HG02840 (cell line): ENCODE results near the gene MED29.

Experiments used
- ATAC-seq: cut with Tn5 transposase; IDR thresholded peaks from one replicate; pipeline ENCODE4 v1.9.1; 2021; ENCODE audit warnings: mild to moderate bottlenecking, moderate library complexity, moderate number of reproducible peaks; ENCODE audit not compliant: unreplicated experiment, low FRiP score

The MED29 gene

DNA sequence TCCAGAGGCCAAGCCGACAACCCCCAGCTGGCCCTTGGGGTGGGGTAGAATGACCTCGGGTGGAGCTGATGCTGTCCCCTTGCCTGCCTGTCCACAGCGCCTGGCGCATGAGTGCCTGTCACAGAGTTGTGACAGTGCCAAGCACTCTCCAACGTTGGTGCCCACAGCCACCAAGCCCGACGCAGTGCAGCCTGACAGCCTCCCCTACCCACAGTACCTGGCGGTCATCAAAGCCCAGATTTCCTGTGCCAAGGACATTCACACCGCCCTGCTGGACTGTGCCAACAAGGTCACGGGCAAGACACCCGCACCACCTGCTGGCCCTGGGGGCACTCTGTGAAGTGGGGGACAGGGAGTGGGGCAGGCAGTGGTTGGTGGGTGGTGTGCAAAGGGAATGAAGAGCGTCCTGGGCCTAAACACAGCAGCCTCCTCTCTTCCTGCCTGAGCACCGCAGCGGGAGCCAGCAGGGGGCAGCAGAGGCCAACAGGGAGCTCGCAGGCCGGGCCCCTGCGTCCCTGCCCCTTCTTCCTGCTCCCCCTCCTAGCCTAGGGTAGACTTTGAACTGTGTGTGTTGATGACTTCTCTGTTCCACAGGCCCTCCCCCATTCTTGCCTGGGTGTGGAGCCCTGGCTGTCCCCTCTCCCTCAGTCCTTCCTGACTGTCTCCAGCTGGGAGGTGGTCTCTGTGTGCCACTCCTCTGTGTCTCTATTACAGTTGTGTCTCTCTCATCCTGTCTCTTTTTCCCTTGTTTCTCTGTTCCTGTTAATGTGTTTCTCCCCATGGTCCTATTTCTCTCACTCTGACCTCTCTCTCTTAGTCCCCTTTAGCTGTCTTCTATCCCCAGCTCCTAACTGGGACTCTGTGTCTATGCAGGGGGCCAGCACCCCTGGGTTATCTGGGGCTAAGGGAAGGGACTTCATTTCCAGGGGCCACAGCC is 6.5 kb downstream of the MED29 start:
- no peak for ATAC-seq

DNA sequence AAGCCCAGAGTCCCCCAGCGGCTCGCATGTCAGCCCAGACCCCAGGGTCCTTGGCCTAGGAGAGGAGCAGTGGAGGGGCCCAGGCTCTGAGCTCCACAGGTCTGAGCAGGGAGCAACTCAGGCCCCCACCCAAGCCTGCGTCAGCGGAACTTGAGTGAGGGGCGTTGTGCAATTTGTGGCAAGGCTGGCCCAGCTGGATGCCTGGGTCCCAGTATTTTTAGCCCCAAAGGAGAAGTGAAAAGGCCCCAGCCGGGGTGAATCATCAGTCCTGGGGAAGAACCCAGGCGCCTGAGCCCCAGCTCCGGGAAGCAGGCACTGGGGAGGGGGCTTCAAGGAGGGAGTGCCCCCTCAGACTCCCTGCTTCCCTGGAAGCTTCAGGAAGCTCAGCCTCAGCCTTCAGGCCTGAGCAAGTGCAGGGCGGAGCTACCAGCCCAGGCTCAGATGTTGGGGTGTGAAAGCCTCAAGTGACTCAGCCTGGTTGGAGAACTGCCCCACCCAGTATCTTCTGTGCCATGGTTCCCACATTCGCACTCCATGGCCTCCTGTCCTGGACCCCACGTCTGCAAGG is 7.2 kb downstream of the MED29 start:
- no peak for ATAC-seq

DNA sequence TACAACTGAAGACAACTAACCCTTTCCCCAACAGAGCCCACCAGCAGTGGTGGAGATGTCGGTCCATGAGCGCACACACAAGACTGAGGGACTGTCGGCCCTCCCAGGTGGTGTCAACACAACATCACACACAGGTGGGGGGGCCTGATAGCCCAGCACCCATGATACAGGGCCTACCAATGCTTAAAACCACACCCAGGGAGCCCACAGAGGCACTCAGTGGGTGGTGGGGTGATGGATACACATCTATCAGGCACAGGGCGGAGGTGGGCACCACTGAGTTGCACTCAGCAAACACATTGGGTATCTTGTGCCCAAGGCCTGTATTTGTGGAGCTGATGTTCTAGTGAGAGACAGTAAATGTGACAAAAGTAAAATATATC is 8.5 kb downstream of the MED29 start:
- no peak for ATAC-seq

DNA sequence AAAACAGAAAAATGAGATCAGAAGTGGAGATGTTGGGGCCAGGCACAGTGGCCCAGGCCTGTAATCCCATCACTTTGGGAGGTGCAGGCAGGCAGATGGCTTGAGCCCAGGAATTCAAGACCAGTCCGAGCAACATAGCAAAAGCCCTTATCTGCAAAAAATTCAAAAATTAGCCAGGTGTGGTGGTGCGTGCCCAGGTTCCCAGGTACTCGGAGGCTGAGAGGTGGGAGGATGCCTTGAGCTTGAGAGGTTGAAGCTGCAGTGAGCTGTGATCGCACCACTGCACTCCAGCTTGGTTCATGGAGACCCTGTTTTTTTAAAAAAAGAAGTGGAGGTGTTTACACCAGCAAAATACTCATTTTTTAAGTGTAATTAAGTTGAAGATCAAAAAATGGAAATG is 8.9 kb downstream of the MED29 start:
- no peak for ATAC-seq

DNA sequence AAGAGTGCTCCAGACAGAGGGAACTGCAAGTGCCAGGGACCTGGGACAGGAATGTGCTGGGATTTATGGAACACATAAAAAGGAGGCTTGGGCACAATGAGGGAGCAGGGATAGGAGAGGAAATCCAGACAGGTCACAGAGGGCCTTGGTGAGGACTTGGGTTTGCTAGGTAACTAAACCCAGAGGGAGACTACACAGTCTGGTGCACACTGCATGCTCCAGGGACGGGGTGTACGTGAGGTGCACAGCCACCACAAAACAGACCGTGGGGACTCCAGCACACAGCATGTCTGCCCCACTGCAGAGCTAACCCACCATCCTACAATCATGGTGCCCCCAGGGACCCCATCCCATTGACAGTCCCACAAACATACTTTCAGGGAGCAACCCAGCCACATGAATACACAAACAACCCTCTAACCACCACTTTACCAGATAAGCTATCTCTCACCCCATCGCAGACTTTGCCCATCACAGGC is 9.9 kb downstream of the MED29 start:
- ATAC-seq, result no peak

DNA sequence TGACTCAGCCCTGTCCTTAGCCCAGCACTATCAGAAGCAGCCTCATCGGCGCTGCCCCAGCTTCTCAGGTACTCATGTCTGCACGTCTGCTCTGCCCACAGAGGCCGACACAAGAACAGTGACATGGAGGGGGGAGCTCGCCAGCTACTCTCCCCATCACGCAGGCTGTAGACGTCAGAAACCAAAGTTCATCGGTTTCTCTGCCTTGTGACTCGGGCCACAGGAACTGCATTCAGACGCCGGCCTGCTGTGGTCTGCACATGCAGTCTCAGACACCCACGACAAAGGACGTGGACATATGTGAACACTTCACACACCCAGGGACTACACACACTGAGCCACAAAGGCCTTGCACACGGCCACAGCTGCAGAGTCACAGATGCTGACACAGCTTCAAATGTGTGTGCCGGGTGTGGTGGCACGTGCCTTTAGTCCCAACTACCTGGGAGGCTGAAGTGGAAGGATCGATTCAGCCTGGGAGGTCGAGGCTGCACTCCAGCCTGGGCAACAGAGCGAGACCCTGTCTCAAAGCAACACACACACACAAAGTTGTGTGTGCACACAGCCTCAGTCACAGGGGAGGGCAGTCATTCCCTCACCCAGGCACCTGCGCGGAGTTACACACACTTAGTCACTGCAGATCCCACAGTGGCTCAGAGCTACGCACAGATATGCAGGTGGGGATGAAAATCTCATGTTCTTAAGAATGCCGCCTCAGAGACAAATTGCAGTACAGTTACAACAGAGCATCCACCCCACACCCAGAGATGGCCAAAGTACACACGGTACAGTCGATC is 10.6 kb downstream of the MED29 start:
- no peak for ATAC-seq

DNA sequence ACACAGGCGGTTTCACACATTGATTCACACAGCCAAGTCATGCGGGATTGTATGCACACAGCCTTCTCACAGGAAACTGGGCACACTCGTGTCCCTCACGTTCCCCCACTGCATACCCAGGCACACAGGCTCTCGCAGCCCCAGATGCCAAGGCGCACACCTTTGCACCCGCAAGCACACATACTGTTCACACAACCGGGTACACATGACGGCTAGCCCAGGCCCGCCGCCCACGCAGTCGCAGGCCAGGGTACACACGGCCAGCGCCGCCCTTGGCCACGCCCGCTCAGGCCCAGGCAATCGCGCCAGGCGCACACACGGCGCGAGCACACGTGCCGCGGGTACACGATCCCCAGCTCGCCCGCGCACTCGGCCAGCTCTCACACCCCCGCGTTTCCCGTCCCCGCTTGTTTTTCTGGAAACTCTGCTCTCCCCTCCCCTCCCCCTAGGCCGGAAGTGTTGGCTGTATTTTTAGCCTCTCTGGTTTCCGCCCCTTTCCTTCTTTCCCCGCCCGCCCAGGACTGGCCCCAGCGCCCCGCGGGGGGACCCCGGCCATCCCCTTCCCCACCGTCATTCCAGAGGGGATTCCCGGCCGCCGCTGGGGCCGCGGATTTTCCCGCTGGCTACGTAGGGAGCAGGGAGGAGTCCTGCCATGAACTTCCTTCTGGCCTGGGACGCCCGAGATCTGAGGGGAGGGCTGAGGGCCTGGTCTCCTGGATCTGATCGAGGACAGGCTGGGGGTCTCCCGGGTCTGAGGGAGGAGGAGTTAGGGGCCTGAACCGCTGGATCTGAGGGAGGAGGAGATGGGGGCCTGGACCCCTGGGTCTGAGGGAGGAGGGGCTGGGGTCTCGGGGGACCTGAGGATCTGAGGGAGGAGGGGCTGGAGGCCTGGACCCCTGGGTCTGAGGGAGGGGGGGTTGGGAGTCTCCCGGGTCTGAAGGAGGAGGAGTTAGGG is 11.4 kb downstream of the MED29 start:
- ATAC-seq, result peak; percentile 32

DNA sequence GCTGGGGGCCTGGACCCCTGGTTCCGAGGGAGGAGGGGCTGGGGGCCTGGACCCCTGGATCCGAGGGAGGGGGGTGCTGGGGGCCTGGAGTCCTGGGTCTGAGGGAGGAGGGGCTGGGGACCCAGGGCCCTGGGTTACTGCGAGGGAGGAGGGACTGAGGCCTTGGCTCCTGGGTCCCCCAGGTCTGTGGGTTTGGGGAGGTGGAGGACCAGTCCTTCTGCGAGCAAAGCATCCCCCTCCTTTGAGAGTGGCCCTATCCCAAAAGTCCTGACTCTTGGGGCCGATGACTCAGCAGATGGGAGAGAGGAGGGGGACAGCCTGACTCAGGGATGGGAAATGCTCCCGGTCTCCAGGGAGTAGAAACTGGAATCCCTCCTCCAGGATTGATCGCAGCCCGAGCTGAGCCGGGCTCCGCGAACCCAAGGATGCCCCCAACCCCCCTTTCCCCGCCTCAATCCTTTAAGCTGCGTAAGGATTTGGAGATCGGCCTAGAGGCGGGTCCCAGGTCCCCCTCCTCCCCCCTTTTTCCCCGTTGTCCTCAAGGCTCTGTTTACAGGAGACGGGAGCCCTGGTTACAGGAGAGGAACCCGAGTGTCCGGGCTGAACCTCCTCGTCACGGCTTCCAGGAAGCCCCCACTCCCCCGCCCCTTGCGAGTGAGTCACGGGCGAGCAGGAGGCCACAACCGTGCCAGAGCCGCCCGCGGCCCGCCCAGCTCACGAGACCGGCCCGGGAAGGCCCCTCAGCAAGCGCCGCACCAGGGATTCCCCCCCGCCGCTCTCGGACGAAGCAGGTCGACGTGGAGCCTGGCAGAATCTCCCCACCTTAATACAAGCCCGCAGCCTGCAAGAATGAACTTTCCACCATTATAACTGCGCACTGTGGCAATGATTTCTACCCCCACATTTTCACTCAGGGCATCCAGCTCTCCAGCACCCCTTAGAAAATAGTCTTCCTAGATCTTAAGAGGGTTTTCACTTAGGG is 12.4 kb downstream of the MED29 start:
- ATAC-seq, result no peak

DNA sequence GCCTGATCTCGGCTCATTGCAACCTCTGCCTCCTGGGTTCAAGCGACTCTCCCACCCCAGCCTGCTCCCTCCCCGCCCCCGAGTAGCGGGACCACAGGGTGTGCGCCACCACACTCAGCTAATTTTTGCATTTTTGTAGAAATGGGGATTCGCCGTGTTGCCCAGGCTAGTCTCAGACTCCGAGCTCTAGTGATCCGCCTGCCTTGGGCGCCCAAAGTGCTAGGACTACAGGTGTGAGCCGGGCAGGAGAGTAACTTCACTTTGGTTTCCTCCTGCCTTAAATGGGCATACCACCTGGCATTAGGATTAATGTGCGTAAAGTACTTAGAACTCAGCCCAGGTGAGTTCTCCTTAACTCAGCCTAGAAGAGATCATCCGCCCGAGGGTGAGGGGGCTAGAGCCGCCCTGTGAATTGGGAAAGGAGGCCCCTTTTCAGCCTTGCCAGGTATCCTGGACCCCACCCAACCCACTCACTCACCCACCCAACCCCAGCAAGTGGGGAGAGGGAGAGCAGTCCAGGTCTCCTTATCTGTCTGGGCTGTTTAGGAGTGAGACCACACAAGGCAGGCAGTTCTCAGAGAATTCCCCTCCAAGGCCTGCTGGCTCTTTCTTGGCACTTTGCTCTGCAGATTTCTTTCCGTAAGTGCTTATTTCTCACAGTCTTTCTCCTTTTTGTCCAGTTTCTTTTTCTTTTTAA is 14.2 kb downstream of the MED29 start:
- ATAC-seq, result no peak

DNA sequence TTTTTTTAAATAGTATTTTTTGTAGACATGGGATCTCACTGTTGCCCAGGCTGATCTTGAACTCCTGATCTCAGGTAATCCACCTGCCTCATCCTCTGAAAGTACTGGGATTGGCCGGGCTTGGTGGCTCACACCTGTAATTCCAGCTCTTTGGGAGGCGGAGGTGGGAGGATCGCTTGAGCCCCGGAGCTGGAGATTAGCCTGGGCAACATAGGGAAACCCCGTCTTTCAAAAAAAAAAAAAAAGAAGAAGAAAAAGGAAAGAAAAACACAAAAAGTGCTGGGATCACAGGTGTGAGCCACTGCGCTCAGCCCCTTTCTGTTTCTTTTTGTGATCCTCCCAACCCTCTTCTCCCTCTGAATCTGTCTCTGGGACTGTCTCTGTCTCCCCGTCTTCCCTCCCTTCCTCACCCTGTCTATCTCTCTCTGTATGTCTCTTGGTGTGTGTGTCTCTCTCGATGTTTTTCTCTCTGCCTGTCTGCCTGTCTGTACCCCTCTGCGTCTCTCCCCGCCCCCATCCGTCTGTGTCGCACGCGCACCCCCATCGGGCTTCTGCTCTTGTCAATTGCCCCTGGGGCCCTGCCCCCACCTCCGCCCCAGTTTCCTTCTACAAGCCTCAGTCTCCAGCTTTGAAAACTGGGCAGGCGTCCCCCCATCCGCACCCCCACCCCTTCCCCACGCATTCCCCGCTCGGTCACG is 14.9 kb downstream of the MED29 start:
- no peak for ATAC-seq

DNA sequence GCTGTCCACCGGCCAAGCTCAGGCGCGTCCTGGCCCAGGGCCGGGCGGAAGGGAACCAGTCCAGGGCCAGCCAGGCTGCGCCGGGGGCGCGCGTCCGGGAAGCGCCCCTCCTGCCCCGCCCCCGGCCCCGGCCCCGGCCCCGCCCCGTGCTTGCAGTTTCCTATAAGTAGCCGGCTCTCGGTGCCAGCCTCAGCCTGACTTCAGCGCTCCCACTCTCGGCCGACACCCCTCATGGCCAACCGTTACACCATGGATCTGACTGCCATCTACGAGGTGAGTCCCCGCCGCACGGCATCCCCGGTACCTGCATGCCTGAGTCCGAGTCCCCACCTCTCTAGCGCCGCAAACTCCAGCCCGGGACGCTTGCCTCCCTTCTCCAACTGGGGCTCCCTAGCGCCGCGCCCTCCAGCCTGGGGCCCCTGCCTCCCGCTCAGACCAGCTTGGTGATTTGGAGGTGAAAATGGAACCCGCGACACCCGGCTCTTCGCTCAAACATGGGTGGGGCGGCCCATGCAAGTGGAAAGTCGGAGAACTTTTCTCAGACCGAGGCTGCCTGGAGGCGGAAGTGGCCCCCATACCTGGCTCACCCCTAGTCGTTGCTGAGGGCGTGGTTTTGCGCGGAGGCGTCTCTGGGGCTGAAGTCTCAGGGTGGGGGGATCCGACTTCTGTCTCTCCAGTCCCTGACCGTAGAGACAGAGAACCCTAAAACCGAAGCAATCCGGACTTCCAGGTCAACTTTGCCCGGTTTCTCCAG is 15.7 kb downstream of the MED29 start, which contains the start of gene ZFP36:
Gene ZFP36 (plus strand): TSS at position 192 of the 754 bp plus-strand sequence. CDS start 58 bp downstream, at position 250.
- peak; percentile 27 for ATAC-seq

DNA sequence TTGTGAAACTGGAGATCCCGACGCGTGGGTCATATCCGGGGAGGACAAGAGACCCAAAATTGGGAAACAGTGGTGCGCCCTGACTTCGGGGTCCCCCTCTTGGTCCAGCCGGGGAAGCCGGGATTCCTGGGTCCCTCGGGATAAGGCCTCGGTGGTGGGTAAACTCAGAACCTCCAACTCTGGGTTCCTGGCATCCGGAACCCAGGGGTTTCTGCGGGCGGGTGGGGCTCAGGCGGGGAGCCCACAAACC is 16.2 kb downstream of the MED29 start:
- ATAC-seq, result no peak

DNA sequence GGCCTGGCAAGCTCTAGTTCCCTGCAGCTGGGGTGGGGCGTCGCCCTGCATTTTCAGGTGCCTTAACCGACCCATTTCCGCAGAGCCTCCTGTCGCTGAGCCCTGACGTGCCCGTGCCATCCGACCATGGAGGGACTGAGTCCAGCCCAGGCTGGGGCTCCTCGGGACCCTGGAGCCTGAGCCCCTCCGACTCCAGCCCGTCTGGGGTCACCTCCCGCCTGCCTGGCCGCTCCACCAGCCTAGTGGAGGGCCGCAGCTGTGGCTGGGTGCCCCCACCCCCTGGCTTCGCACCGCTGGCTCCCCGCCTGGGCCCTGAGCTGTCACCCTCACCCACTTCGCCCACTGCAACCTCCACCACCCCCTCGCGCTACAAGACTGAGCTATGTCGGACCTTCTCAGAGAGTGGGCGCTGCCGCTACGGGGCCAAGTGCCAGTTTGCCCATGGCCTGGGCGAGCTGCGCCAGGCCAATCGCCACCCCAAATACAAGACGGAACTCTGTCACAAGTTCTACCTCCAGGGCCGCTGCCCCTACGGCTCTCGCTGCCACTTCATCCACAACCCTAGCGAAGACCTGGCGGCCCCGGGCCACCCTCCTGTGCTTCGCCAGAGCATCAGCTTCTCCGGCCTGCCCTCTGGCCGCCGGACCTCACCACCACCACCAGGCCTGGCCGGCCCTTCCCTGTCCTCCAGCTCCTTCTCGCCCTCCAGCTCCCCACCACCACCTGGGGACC is 16.6 kb downstream of the MED29 start:
- ATAC-seq, result no peak

DNA sequence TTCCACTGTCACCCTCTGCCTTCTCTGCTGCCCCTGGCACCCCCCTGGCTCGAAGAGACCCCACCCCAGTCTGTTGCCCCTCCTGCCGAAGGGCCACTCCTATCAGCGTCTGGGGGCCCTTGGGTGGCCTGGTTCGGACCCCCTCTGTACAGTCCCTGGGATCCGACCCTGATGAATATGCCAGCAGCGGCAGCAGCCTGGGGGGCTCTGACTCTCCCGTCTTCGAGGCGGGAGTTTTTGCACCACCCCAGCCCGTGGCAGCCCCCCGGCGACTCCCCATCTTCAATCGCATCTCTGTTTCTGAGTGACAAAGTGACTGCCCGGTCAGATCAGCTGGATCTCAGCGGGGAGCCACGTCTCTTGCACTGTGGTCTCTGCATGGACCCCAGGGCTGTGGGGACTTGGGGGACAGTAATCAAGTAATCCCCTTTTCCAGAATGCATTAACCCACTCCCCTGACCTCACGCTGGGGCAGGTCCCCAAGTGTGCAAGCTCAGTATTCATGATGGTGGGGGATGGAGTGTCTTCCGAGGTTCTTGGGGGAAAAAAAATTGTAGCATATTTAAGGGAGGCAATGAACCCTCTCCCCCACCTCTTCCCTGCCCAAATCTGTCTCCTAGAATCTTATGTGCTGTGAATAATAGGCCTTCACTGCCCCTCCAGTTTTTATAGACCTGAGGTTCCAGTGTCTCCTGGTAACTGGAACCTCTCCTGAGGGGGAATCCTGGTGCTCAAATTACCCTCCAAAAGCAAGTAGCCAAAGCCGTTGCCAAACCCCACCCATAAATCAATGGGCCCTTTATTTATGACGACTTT is 17.4 kb downstream of the MED29 start:
- no peak for ATAC-seq

DNA sequence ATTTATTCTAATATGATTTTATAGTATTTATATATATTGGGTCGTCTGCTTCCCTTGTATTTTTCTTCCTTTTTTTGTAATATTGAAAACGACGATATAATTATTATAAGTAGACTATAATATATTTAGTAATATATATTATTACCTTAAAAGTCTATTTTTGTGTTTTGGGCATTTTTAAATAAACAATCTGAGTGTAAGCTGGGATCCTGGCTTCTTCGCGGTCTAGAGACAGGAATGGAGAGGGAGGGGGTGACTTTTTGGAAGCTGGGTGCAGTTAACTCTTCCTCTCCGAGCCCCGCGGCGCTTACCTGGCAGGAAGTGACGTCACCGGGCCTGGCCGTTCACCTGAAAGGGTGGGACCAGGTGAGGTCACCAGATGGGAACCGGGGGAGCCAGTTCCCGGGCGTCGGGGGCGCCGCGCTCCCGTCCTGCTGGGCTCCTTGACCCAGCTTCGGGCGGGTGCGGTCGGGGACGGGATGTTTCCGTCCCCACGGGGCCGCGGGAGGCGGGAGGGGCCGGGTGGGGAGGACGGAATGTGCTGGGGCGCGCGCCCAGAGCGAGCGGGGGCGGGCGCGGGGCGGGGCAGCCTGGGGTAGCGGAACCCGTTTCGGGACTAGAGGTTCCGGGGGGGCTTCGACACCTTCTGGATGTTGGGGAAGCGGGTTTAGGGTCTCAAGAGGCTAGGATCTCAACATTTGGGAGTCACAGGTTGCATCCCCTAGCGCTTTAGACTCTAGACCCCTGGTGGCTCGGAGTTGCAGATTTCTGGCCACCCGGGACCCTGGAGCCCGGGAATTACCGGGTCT is 18.2 kb downstream of the MED29 start:
- no peak for ATAC-seq
